ENCODE measurements around the gene VEZF1. TPM values are rescaled to one million over a fixed set of nuclear protein-coding genes. Genes with fewer than 3 reads are reported as not detected.
"Not testable (repeated sequence)": the region's sequence is repeated elsewhere in the genome, so short reads cannot be mapped to it uniquely, and the experiment has no call there.

VEZF1 gene
- total and polyA plus RNA-seq, 5 experiments from 2014 or later: 41.1 to 92.8 (median 48.9) TPM

DNA sequence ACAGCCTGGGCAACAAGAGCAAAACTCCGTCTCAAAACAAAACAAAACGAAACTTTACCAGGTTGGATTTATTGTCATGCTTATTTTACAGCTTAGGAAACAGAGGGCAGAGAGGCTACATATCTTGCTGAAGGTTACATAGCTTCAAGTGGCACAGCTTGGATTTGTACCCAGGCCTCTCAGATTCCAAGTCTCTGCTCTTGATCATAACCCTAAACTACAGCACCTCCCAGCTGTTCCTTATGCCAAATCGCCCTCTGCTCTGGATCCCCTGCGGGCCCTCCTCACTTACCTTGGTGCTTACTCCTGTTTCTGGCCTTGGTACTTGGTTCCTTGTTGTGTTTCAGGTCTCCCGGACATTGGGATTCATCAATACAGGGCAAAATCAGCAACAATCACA lies 21.2 kb downstream of the VEZF1 start:
- no peak for ATAC-seq
- Mint-ChIP-seq H3K27ac (no peak overlapping the region), H3K36me3 (peaks cover 0 to 4% (median 0%) of the 10 kb centered on the region in 3 donors), H3K4me1 (no peaks in the 10 kb centered on the region), H3K4me3 (no peak overlapping the region), H3K27me3 (peaks cover 0 to 7% (median 0%) of the 10 kb centered on the region in 5 donors), H3K9me3 (no peaks in the 10 kb centered on the region)
- POLR2A ChIA-PET: no interaction called here
- no peak for DNase-seq

DNA sequence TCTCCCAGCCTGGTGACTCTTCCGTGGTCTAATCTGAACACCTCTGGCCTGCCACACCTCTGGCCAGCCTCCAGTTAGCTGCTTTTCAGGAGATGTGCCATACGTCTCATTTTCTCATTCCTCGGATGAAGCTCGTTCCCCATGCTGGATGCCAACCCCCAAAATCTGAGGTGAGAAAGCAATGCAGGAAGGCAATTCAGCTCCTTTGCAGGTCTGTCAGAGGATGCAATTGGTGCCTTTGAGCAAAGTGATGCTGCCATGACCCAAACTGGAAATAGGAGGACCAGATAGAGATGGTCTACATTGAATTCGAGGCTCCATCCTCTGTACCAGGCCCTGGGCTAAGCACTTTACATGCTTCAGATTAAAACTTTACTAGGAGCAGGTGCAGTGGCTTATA lies 21.8 kb downstream of the VEZF1 start:
- no peaks in the 10 kb centered on the region for H3K4me1 Mint-ChIP-seq
- ATAC-seq: no peak
- H3K27ac Mint-ChIP-seq: no peak overlapping the region
- H3K36me3 Mint-ChIP-seq: no peaks in the 10 kb centered on the region
- no peaks in the 10 kb centered on the region for H3K9me3 Mint-ChIP-seq
- no peak for DNase-seq
- POLR2A ChIA-PET: no interaction called here
- peaks cover 0 to 7% (median 0%) of the 10 kb centered on the region in 5 donors for H3K27me3 Mint-ChIP-seq
- no peak overlapping the region for H3K4me3 Mint-ChIP-seq

DNA sequence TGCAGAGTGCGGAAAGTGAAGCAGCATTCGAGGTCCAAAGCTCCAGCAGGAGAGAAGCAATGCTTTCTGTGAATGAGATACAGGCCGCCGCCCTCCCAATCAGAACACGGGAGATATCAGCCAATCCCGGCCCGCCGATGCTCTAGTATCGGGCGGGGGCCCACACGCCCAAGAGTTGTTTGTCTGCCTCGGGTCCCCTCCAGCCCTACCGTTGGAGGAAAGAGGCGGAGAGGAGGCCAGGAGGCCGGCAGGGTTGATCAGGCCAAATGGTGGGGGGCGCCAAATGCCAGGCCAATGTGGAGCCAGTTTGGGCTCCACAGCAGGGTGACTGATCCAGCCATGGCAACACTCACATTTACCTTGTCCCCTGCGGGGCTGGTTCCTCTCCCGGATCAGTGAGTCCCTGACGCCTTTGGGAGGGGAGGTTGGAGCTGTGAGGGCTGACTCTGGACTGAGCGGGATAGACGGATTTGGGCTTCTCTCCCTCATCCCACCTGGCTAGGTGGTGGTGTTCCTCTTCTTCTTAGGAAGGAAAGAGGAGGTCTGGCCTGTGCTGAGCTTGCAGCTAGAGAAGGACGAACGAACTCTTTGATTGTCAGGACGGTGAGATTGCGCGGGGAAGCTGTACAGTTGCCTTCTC lies 22.4 kb downstream of the VEZF1 start:
- no peak for DNase-seq
- no peak overlapping the region for H3K27ac Mint-ChIP-seq

DNA sequence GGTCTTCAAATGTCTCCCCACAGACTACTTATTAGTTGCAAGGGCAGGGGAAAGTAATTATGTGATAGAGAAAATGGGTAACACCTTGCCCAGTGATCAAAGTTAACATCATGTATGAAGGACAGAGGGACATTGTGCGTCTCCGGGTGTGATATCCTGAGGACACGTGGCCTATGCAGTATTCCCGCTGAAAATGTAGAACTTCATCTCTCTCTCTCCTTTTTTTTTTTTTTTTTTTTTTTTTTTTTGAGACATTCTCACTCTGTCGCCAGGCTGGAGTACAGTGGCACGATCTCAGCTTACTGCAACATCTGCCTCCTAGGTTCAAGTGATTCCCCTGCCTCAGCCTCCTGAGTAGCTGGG lies 24.9 kb downstream of the VEZF1 start:
- no peak overlapping the region for H3K27ac Mint-ChIP-seq
- no peaks in the 10 kb centered on the region for H3K9me3 Mint-ChIP-seq
- H3K4me3 Mint-ChIP-seq: no peak overlapping the region
- no peak for ATAC-seq
- H3K36me3 Mint-ChIP-seq: no peaks in the 10 kb centered on the region
- POLR2A ChIA-PET: no interaction called here
- no peaks in the 10 kb centered on the region for H3K4me1 Mint-ChIP-seq
- H3K27me3 Mint-ChIP-seq: peaks cover under 1 to 18% (median 10%) of the 10 kb centered on the region in 5 donors
- no peak for DNase-seq

More for the DNA sequence above, 22.4 kb downstream of the VEZF1 start:
- Mint-ChIP-seq H3K9me3 (no peaks in the 10 kb centered on the region), H3K4me3 (no peak overlapping the region), H3K4me1 (no peaks in the 10 kb centered on the region), H3K27me3 (peaks cover 0 to 11% (median 0%) of the 10 kb centered on the region in 5 donors), H3K36me3 (no peaks in the 10 kb centered on the region)
- no peak for ATAC-seq
- POLR2A ChIA-PET: no interaction called here

DNA sequence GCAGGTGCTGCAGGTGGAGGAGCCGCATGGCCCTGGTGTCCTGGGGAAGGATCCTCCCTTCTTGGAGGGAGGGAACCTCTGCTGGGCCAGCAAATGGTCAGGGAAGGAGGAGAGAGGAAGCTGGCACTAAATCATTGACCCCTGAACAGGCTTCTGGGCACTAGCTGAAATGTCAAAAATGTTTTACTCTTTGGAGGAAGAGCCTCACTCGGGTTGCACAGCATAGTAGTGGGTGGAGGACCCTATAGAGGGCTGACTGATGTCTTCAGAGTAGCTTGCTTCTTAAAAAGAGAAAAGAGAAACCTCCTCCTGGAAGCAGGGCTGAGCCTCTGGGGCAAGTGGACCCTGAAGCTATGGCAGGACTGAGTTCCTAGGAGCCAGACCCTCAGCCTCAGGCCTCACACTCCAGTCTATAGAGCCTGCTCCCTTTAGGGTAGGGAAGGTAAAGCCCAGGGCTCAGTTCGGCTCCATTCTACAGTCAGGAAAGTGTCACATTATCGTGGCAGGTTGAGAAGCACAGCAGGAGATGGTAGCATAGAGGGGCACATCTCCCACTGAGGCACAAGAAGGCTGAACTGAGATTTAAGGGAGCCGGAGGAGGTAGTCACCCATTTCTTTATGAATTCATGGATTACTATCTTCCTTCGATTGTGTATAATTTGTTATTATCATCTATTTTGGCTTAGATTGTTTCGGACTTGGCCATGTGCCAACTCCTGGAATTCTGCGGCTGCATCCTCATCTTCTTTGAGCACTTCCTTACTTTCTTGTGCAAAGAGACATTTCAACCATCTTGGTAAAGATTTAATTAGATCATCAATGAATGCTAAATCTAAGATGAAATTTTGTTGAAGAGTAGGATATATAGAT lies 25.5 kb downstream of the VEZF1 start:
- DNase-seq (peak in 1 of 10 donors; percentile 4), ATAC-seq (no peak)
- peaks cover 1 to 4% (median 3%) of the 10 kb centered on the region in 4 donors for H3K4me1 Mint-ChIP-seq
- H3K27ac Mint-ChIP-seq: no peak overlapping the region
- H3K36me3 Mint-ChIP-seq: no peaks in the 10 kb centered on the region
- peaks cover 3 to 21% (median 14%) of the 10 kb centered on the region in 5 donors for H3K27me3 Mint-ChIP-seq
- POLR2A ChIA-PET: no interaction called here
- no peaks in the 10 kb centered on the region for H3K9me3 Mint-ChIP-seq
- H3K4me3 Mint-ChIP-seq: no peak overlapping the region

DNA sequence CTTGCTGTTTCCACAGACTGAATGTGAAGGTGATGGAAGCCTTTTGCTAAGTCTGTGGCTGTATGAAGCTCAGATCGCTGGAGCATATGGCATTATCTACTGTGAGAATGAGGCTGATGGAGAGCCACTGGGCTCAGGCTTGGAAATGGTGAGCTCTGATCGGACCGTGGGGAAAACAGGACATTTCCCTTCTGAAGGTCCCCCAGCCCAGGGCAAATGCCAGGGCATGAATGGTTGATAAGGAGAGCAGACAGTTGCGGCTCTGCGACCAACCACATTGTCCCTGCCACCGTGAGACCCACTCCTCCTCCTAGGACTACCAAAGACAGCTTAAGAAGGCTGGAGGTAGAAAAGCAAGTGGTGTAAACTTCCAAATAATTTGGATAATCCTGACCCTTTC lies 28.1 kb downstream of the VEZF1 start:
- no peaks in the 10 kb centered on the region for H3K9me3 Mint-ChIP-seq
- H3K36me3 Mint-ChIP-seq: no peaks in the 10 kb centered on the region
- H3K27me3 Mint-ChIP-seq: peaks cover 6 to 36% (median 18%) of the 10 kb centered on the region in 5 donors
- peaks cover 5 to 23% (median 17%) of the 10 kb centered on the region in 4 donors for H3K4me1 Mint-ChIP-seq
- no peak overlapping the region for H3K4me3 Mint-ChIP-seq
- DNase-seq (no peak), ATAC-seq (no peak)
- POLR2A ChIA-PET: interaction anchor here (1.1 kb wide), 2 partner anchors 8 to 20 kb away, joined by 3 to 4 read pairs; no protein-coding TSS in a partner anchor
- no peak overlapping the region for H3K27ac Mint-ChIP-seq

DNA sequence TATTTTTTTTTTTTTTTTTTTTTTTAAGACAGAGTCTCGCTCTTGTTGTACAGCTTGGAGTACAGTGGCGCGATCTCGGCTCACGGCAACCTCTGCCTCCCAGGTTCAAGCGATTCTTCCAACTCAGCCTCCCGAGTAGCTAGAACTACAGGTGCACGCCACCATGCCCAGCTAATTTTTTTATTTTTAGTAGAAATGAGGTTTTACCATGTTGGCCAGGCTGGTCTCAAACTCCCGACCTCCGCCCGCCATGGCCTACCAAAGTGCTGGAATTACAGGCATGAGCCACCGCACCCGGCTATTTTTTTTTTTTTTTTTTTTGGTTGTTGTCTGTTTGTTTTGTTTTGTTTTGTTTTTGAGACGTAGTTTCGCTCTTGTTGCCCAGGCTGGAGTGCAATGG lies 29.7 kb downstream of the VEZF1 start:
- not testable (repeated sequence) for H3K27ac Mint-ChIP-seq, DNase-seq

DNA sequence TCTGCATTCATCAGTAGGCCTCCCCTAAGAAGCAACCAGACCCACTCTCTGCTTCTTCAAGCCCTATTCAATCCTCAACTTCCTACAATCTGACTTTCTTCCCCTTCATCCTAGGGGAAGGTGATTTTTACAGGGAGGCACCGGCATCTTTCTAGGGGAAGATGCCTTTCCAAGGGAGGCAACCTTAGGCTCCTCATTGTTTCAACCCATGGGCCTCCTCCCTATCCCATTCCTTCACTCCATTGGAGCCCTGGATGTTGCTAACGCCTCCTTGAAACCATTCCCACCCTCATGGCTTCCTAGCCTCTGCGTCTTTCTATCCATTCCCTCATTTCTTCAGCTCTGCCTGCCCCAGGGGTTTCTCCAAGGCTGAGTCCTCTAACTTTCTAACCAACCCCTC lies 30.2 kb downstream of the VEZF1 start:
- Mint-ChIP-seq H3K9me3 (no peaks in the 10 kb centered on the region), H3K36me3 (no peaks in the 10 kb centered on the region), H3K4me3 (peak overlapping the region in 1 of 10 donors; percentile 17), H3K27ac (peak overlapping the region in 1 of 10 donors; percentile 54), H3K4me1 (peaks cover 10 to 29% (median 24%) of the 10 kb centered on the region in 4 donors), H3K27me3 (peaks cover 6 to 40% (median 18%) of the 10 kb centered on the region in 5 donors)
- DNase-seq: no peak
- POLR2A ChIA-PET: no interaction called here
- no peak for ATAC-seq

More for the DNA sequence above, 29.7 kb downstream of the VEZF1 start:
- Mint-ChIP-seq H3K4me1 (peaks cover 8 to 28% (median 22%) of the 10 kb centered on the region in 4 donors), H3K27me3 (peaks cover 6 to 36% (median 18%) of the 10 kb centered on the region in 5 donors)
- POLR2A ChIA-PET, H3K9me3 Mint-ChIP-seq, ATAC-seq, H3K36me3 Mint-ChIP-seq, H3K4me3 Mint-ChIP-seq: not testable (repeated sequence)

DNA sequence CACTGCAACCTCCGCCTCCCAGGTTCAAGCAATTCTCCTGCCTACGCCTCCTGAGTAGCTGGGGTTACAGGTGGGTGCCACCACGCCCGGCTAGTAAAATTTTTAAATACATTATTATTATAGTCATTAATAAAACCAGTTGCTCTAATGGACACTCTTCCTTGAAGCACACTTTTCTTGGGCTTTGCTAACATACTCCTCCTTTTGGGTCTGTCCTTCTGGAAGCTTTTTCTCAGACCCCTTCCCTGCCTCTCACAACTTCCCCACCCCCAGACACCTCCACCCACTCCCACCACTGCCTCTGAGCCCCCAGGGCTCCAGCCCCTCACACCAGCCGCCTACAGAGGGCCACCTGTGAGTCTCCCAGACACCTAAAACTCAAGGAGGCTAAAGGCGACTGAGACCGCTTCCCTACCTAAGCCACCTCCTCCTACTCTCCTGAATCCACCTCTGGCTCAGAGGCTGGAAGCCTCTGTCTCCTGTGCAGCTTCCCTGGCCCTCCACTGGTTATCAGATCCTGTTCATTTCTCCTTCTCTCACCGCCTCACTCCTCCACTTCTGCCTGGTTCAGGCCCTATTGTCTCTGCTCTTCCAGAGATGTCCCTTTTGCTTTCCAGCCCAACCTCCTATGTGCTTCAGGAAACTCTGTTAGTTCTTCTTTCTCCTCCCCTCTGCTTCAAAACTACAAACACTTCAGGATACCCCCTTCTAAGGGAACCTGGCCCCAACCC lies 30.8 kb downstream of the VEZF1 start:
- ATAC-seq: no peak
- DNase-seq: no peak
- H3K4me3 Mint-ChIP-seq: peak overlapping the region in 5 of 10 donors; percentile 1 to 44 (median 17)
- H3K36me3 Mint-ChIP-seq: no peaks in the 10 kb centered on the region
- H3K4me1 Mint-ChIP-seq: peaks cover 12 to 34% (median 26%) of the 10 kb centered on the region in 4 donors
- peaks cover 6 to 37% (median 18%) of the 10 kb centered on the region in 5 donors for H3K27me3 Mint-ChIP-seq
- POLR2A ChIA-PET: no interaction called here
- no peaks in the 10 kb centered on the region for H3K9me3 Mint-ChIP-seq
- peak overlapping the region in 1 of 10 donors; percentile 61 for H3K27ac Mint-ChIP-seq

DNA sequence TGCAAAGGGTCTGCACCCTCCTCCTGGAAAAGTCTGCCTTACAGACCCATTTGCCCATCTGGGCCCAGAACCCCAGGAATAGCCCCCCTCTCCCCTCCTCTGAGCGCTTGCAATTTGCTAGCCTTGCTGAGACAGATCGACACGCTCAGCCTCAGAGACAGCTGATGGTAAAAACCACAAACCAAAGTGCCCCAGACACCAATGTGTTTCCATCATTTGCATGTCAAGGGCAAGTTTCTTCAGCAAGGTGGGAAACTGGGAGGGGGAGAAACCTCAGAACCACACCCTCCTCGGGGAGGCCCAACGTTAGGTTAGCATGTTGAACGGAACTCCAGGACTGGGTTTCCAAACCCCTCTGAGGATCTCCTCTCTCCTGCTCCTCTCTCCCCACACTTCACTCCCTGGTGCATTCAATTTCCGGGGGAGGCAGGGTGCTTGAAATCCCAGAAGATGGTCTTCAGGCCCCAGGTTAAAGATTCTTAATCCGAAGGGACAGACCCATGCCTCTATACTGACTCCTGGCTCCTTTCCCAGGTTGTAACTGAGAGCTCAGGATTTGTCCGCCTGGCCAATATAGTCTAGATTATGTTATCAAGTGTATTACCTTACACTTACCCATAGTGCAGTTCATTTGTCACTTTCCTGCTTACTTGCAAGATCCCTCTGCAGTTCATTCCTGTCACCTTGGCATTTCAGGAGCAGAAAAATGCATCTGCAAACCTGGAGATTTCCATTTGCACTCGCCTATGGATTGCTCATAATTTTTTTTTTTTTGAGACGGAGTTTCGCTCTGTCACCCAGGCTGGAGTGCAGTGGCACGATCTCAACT lies 31.5 kb downstream of the VEZF1 start:
- H3K9me3 Mint-ChIP-seq: no peaks in the 10 kb centered on the region
- H3K36me3 Mint-ChIP-seq: no peaks in the 10 kb centered on the region
- POLR2A ChIA-PET: interaction anchor here (1.2 to 1.8 kb wide), 2 partner anchors 37 to 51 kb away, joined by 4 to 9 read pairs; partner anchors contain the start of gene SRSF1
- DNase-seq: peak in 8 of 10 donors; percentile 11 to 53 (median 37)
- peaks cover 6 to 36% (median 18%) of the 10 kb centered on the region in 5 donors for H3K27me3 Mint-ChIP-seq
- H3K4me1 Mint-ChIP-seq: peaks cover 12 to 34% (median 26%) of the 10 kb centered on the region in 4 donors
- H3K4me3 Mint-ChIP-seq: peak overlapping the region; percentile 69 to 88 (median 79)
- H3K27ac Mint-ChIP-seq: peak overlapping the region in 4 of 10 donors; percentile 4 to 66 (median 48)
- ATAC-seq: peak; percentile 66 to 75

DNA sequence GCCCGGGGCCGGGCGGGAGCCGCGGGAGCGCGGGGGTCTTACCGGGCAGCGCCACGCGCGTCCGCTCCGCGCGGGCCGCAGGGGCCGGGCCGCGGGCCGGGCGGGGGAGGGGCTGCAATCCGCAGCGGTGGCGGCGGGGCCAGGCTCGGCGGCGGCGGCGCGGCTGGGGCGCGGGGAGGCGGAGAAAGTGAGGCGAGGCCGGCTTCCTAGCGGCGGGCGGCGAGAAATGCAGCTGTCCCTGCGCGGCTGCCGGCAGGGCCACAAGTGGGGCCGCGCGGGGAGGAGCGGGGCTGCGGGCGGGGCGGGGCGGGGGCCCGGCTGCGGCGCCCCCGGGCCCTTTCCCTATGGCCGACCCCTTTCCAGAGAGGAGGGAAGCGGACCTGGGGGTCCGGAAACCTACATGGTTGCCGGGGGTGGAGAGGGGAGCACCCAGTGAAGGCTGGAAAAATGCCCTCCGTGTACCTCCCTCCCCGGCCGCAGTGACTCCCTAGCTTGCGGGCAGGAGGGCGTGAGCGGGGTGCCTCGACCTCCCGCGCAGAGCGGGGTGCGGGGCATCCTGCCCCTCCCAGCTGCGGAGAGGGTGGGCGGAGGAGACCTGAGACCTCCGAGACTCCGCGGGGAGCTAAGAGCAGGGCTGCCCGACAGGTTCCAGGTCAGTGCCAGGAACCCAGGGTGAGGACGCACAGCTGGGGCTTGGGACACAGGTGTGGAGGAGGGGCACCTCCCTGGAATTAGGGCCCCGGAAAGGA lies 32.7 kb downstream of the VEZF1 start, which contains the start of gene CUEDC1:
Gene CUEDC1 (minus strand): TSS at position 230 of the 749 bp plus-strand sequence. CDS start 69,848 bp downstream, outside the sequence.
- H3K4me1 Mint-ChIP-seq: peaks cover 12 to 43% (median 29%) of the 10 kb centered on the region in 4 donors
- no peaks in the 10 kb centered on the region for H3K36me3 Mint-ChIP-seq
- H3K9me3 Mint-ChIP-seq: no peaks in the 10 kb centered on the region
- H3K27ac Mint-ChIP-seq: peak within 1 kb of the TSS in 5 of 10 donors; percentile 45 to 72 (median 58)
- H3K27me3 Mint-ChIP-seq: peaks cover 6 to 36% (median 18%) of the 10 kb centered on the region in 5 donors
- DNase-seq (peak; percentile 34 to 73 (median 50)), ATAC-seq (peak; percentile 81 to 86)
- POLR2A ChIA-PET: interaction anchor here (1.0 to 1.8 kb wide), 4 partner anchors 31 to 52 kb away, joined by 3 to 9 read pairs (median 4); partner anchors contain the start of gene SRSF1
- H3K4me3 Mint-ChIP-seq: peak within 1 kb of the TSS; percentile 69 to 88 (median 78)
